ENCODE data around the gene TGIF2.

TGIF2 gene

DNA sequence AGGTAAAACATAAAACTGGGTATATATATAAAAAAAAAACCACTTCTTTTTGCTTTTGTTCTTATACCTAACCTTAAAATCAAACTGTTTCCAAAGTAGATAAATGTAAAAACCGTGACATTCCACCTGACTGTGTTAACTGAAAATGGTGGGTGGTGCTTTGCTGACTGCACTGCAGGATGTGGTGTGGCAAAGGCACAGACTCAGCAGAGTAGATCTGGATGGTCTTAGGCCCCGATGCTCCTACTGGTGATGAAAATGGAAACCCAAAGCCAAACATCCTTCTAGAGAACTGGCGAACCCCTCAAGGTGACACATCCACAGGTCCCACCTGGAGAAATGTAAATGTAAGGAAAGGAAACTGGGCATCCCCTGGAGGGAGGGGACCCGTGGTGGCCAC, 8.9 kb downstream of the TGIF2 start:
- H2AFZ ChIP-seq (ENCODE audit: low read length): no peak overlapping the region
- H3K27me3 ChIP-seq (replicated peaks; ENCODE audit: insufficient read depth, low read length): no peaks in the 10 kb centered on the region
- TF ChIP-seq EZH2phosphoT487 (IDR thresholded peaks at IDR 0.05; ENCODE audit: low read length): no peak
- TF ChIP-seq, protein P1, sequence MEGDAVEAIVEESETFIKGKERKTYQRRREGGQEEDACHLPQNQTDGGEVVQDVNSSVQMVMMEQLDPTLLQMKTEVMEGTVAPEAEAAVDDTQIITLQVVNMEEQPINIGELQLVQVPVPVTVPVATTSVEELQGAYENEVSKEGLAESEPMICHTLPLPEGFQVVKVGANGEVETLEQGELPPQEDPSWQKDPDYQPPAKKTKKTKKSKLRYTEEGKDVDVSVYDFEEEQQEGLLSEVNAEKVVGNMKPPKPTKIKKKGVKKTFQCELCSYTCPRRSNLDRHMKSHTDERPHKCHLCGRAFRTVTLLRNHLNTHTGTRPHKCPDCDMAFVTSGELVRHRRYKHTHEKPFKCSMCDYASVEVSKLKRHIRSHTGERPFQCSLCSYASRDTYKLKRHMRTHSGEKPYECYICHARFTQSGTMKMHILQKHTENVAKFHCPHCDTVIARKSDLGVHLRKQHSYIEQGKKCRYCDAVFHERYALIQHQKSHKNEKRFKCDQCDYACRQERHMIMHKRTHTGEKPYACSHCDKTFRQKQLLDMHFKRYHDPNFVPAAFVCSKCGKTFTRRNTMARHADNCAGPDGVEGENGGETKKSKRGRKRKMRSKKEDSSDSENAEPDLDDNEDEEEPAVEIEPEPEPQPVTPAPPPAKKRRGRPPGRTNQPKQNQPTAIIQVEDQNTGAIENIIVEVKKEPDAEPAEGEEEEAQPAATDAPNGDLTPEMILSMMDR (IDR thresholded peaks at IDR 0.05; ENCODE audit: low read length): no peak
- no peak overlapping the region for H3K4me3 ChIP-seq (ENCODE audit: low read length)
- H3K9me3 ChIP-seq (replicated peaks; ENCODE audit: insufficient read depth, low read length): no peaks in the 10 kb centered on the region
- H3K4me1 ChIP-seq (ENCODE audit: low read length): no peaks in the 10 kb centered on the region
- H4K20me1 ChIP-seq (ENCODE audit: insufficient read depth, low read length): no peaks in the 10 kb centered on the region
- DNase-seq: no peak
- no peak overlapping the region for H3K27ac ChIP-seq (ENCODE audit: low read length)
- no peaks in the 10 kb centered on the region; the same call in 1 of the 2 replicates for H3F3A ChIP-seq (ENCODE audit: insufficient read depth, low read length)
- no peak overlapping the region for H3K4me2 ChIP-seq (ENCODE audit: low read depth, low read length)
- H3K36me3 ChIP-seq (replicated peaks; ENCODE audit: insufficient read depth, low read length): no peaks in the 10 kb centered on the region
- peaks cover 27% of the 10 kb centered on the region for H3K79me2 ChIP-seq (ENCODE audit: low read length)
- H3K9ac ChIP-seq (ENCODE audit: low read length): no peak overlapping the region
- H3K9me2 ChIP-seq (replicated peaks; ENCODE audit: insufficient read depth, low read length): no peaks in the 10 kb centered on the region

DNA sequence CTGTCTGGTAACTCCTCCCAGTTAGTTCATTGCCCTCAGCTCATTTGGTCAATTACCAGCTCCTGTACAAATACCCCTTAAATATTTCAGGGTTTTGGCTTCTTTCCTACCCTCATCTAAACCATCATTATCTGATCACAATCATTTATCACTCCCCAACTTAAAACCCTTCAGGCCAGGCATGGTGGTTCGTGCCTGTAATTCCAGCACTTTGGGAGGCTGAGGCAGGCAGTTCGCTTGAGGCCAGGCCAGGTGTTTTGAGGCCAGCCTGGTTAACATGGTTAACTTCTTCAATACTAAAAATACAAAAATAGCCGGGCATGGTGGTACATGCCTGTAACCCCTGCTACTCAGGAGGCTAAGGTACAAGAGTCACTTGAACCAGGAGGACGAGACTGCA, 9.4 kb downstream of the TGIF2 start:
- Histone ChIP-seq H3K36me3 (replicated peaks; ENCODE audit: insufficient read depth, low read length) (no peaks in the 10 kb centered on the region), H3K4me2 (ENCODE audit: low read depth, low read length) (no peak overlapping the region), H3F3A (ENCODE audit: insufficient read depth, low read length) (no peaks in the 10 kb centered on the region; the same call in 1 of the 2 replicates), H2AFZ (ENCODE audit: low read length) (no peak overlapping the region), H3K9me3 (replicated peaks; ENCODE audit: insufficient read depth, low read length) (no peaks in the 10 kb centered on the region), H4K20me1 (ENCODE audit: insufficient read depth, low read length) (no peaks in the 10 kb centered on the region), H3K9me2 (replicated peaks; ENCODE audit: insufficient read depth, low read length) (no peaks in the 10 kb centered on the region), H3K27ac (ENCODE audit: low read length) (no peak overlapping the region), H3K9ac (ENCODE audit: low read length) (no peak overlapping the region), H3K27me3 (replicated peaks; ENCODE audit: insufficient read depth, low read length) (no peaks in the 10 kb centered on the region), H3K4me3 (ENCODE audit: low read length) (no peak overlapping the region), H3K4me1 (ENCODE audit: low read length) (no peaks in the 10 kb centered on the region), H3K79me2 (ENCODE audit: low read length) (peaks cover 24% of the 10 kb centered on the region)
- no peak for DNase-seq
- TF ChIP-seq, protein P1 (IDR thresholded peaks at IDR 0.05; ENCODE audit: low read length): no peak
- TF ChIP-seq EZH2 (optimal IDR thresholded peaks at IDR 0.05; ENCODE audit: low read depth, low read length): no peak
- no peak for TF ChIP-seq EZH2phosphoT487 (IDR thresholded peaks at IDR 0.05; ENCODE audit: low read length)

DNA sequence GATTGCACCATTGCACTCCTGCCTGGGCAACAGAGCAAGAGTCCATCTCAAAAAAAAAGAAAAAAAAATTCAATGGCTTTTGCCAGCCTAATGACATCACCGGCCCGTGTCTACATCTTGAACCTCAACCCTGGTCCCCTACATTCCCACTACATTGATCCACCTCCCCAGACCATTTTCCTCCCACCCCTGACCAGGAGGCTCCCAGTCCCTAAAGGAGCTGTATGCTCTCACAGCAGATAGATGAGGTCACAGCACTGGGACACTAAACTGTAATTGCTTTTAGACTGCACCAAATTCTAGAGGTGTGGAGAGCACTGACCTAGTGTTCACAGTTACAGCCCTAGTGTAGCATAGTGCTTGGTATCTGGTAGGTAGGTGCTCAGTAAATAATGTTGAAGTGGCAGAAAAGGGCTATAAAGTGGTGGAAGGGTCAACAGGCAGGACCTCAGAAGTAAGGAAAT, 10.7 kb downstream of the TGIF2 start:
- H3K9me2 ChIP-seq (replicated peaks; ENCODE audit: insufficient read depth, low read length): no peaks in the 10 kb centered on the region
- no peaks in the 10 kb centered on the region for H3K27me3 ChIP-seq (replicated peaks; ENCODE audit: insufficient read depth, low read length)
- no peak overlapping the region for H3K4me3 ChIP-seq (ENCODE audit: low read length)
- H4K20me1 ChIP-seq (ENCODE audit: insufficient read depth, low read length): no peaks in the 10 kb centered on the region
- no peaks in the 10 kb centered on the region for H3K36me3 ChIP-seq (replicated peaks; ENCODE audit: insufficient read depth, low read length)
- peaks cover 13% of the 10 kb centered on the region for H3K79me2 ChIP-seq (ENCODE audit: low read length)
- no peak overlapping the region for H3K27ac ChIP-seq (ENCODE audit: low read length)
- no peaks in the 10 kb centered on the region; the same call in 1 of the 2 replicates for H3F3A ChIP-seq (ENCODE audit: insufficient read depth, low read length)
- H2AFZ ChIP-seq (ENCODE audit: low read length): no peak overlapping the region
- H3K4me2 ChIP-seq (ENCODE audit: low read depth, low read length): no peak overlapping the region
- no peaks in the 10 kb centered on the region for H3K9me3 ChIP-seq (replicated peaks; ENCODE audit: insufficient read depth, low read length)
- H3K9ac ChIP-seq (ENCODE audit: low read length): no peak overlapping the region
- H3K4me1 ChIP-seq (ENCODE audit: low read length): no peaks in the 10 kb centered on the region
- DNase-seq: no peak
- TF ChIP-seq, protein P1 (IDR thresholded peaks at IDR 0.05; ENCODE audit: low read length): no peak
- TF ChIP-seq EZH2phosphoT487 (IDR thresholded peaks at IDR 0.05; ENCODE audit: low read length) (no peak), EZH2 (optimal IDR thresholded peaks at IDR 0.05; ENCODE audit: low read depth, low read length) (no peak)

All from MM.1S (cell line).